SK-N-SH treated with all-trans-retinoic acid at 6 μM for 48 hours (cell line): ENCODE results near the gene ING1.

Experiments used
- ATAC-seq: fragments of 200-7000 bp; cut with Tn5 transposase; 3 replicates; pipeline ENCODE4 v1.9.1; 2020; ENCODE audit warnings: mild to moderate bottlenecking, moderate library complexity
- ARNTL ChIP-seq: fragments of 450-650 bp; formaldehyde crosslinking; IDR thresholded peaks from 2 replicates; pipeline ENCODE4 v1.5.0; 2020; ENCODE audit warnings: low read depth, mild to moderate bottlenecking, moderate library complexity, borderline replicate concordance
- BACH2 ChIP-seq: fragments of 250-450 bp; sonication (Bioruptor Pico); IDR thresholded peaks from 2 replicates; pipeline ENCODE4 v1.9.0; 2021; ENCODE audit warnings: mild to moderate bottlenecking, borderline replicate concordance
- CREB5 ChIP-seq: fragments of 250-450 bp; sonication (Bioruptor Pico); IDR thresholded peaks from 2 replicates; pipeline ENCODE4 v1.5.1; 2020; ENCODE audit warnings: low read depth, mild to moderate bottlenecking, moderate library complexity
- CSDC2 ChIP-seq: fragments of 250-450 bp; sonication (Bioruptor Pico); IDR thresholded peaks from 2 replicates; pipeline ENCODE4 v1.5.0; 2020; ENCODE audit warnings: mild to moderate bottlenecking, moderate library complexity
- CSRNP3 ChIP-seq: fragments of 250-450 bp; sonication (Bioruptor Pico); IDR thresholded peaks from 2 replicates; pipeline ENCODE4 v1.5.1; 2021; ENCODE audit warnings: mild to moderate bottlenecking, moderate library complexity
- ESRRG ChIP-seq: fragments of 250-450 bp; sonication (Bioruptor Pico); IDR thresholded peaks from 2 replicates; pipeline ENCODE4 v1.6.1; 2021; ENCODE audit warnings: mild to moderate bottlenecking
- ISL1 ChIP-seq: fragments of 250-450 bp; sonication (Bioruptor Pico); IDR thresholded peaks from 2 replicates; pipeline ENCODE4 v2.1.2; 2022; ENCODE audit warnings: mild to moderate bottlenecking, moderate library complexity
- OSR1 ChIP-seq: fragments of 250-450 bp; sonication (Bioruptor Pico); IDR thresholded peaks from 2 replicates; pipeline ENCODE4 v1.8.0; 2022; ENCODE audit warnings: moderate library complexity, mild to moderate bottlenecking, inconsistent platforms
- PATZ1 ChIP-seq: fragments of 250-450 bp; sonication (Bioruptor Pico); IDR thresholded peaks from 2 replicates; pipeline ENCODE4 v1.8.0; 2020; ENCODE audit warnings: mild to moderate bottlenecking, moderate library complexity, borderline replicate concordance
- POU6F1 ChIP-seq: fragments of 250-450 bp; sonication (Bioruptor Pico); IDR thresholded peaks from 2 replicates; pipeline ENCODE4 v1.8.0; 2021; ENCODE audit warnings: low read depth, mild to moderate bottlenecking, moderate library complexity, borderline replicate concordance
- PPARA ChIP-seq: fragments of 250-450 bp; sonication (Bioruptor Pico); IDR thresholded peaks from 2 replicates; pipeline ENCODE4 v1.5.0; 2020; ENCODE audit warnings: mild to moderate bottlenecking, borderline replicate concordance
- RARB ChIP-seq: fragments of 250-450 bp; sonication (Bioruptor Pico); IDR thresholded peaks from 2 replicates; pipeline ENCODE4 v1.8.0; 2021; ENCODE audit warnings: mild to moderate bottlenecking, moderate library complexity
- TCF4 ChIP-seq: fragments of 250-450 bp; sonication (Bioruptor Pico); IDR thresholded peaks from 2 replicates; pipeline ENCODE4 v1.8.0; 2021; ENCODE audit warnings: mild to moderate bottlenecking, moderate library complexity, borderline replicate concordance
- TOX ChIP-seq: fragments of 250-450 bp; sonication (Bioruptor Pico); IDR thresholded peaks from 2 replicates; pipeline ENCODE4 v1.8.0; 2021; ENCODE audit warnings: mild to moderate bottlenecking, moderate library complexity, borderline replicate concordance
- TSHZ2 ChIP-seq: fragments of 250-450 bp; sonication (Bioruptor Pico); IDR thresholded peaks from 2 replicates; pipeline ENCODE4 v1.5.0; 2020; ENCODE audit warnings: mild to moderate bottlenecking, moderate library complexity
- ZC3H10 ChIP-seq: fragments of 250-450 bp; sonication (Bioruptor Pico); IDR thresholded peaks from 2 replicates; pipeline ENCODE4 v1.5.1; 2021; ENCODE audit warnings: mild to moderate bottlenecking, moderate library complexity
- ZFP3 ChIP-seq: fragments of 250-450 bp; sonication (Bioruptor Pico); IDR thresholded peaks from 2 replicates; pipeline ENCODE4 v1.5.0; 2020; ENCODE audit warnings: mild to moderate bottlenecking, moderate library complexity
- ZFP30 ChIP-seq: fragments of 450-650 bp; formaldehyde crosslinking; IDR thresholded peaks from 2 replicates; pipeline ENCODE4 v1.5.0; 2022; ENCODE audit warnings: mild to moderate bottlenecking, moderate library complexity
- ZNF565 ChIP-seq: fragments of 450-650 bp; formaldehyde crosslinking; conservative IDR thresholded peaks from 2 replicates; pipeline ENCODE4 v1.5.0; 2020; ENCODE audit warnings: low read depth, mild to moderate bottlenecking, moderate library complexity
- ZNF70 ChIP-seq: fragments of 450-650 bp; formaldehyde crosslinking; IDR thresholded peaks from 2 replicates; pipeline ENCODE4 v1.5.0; 2020; ENCODE audit warnings: mild to moderate bottlenecking, moderate library complexity
- ZNF8 ChIP-seq: fragments of 450-650 bp; formaldehyde crosslinking; IDR thresholded peaks from 2 replicates; pipeline ENCODE4 v1.5.0; 2020; ENCODE audit warnings: mild to moderate bottlenecking, moderate library complexity

ING1 gene

GRCh38 chr13:110715395-110716246 lies 2.1 kb downstream of the ING1 start:
- no peak for TF ChIP-seq CREB5 (CRISPR knock-in tag)
- no peak for TF ChIP-seq ZFP3 (CRISPR knock-in tag)
- no peak for TF ChIP-seq RARB (CRISPR knock-in tag)
- TF ChIP-seq ZFP30 (CRISPR knock-in tag), result no peak
- TF ChIP-seq TCF4 (CRISPR knock-in tag), result no peak
- TF ChIP-seq ISL1 (CRISPR knock-in tag), result no peak
- no peak for TF ChIP-seq OSR1
- TF ChIP-seq ZNF565, result no peak
- TF ChIP-seq ARNTL (CRISPR knock-in tag), result no peak
- TF ChIP-seq ZNF8 (CRISPR knock-in tag), result no peak
- TF ChIP-seq ZC3H10 (CRISPR knock-in tag), result no peak
- no peak for TF ChIP-seq POU6F1
- no peak for TF ChIP-seq CSDC2 (CRISPR knock-in tag)
- TF ChIP-seq TOX (CRISPR knock-in tag), result no peak
- peak; percentile 81 for ATAC-seq

GRCh38 chr13:110716247-110716515 lies 2.7 kb downstream of the ING1 start:
- no peak for ATAC-seq
- no peak for TF ChIP-seq TOX (CRISPR knock-in tag)
- no peak for TF ChIP-seq RARB (CRISPR knock-in tag)
- no peak for TF ChIP-seq POU6F1
- TF ChIP-seq ZFP3 (CRISPR knock-in tag), result no peak
- TF ChIP-seq TCF4 (CRISPR knock-in tag), result no peak
- no peak for TF ChIP-seq ZFP30 (CRISPR knock-in tag)
- no peak for TF ChIP-seq CSRNP3
- no peak for TF ChIP-seq TSHZ2 (CRISPR knock-in tag)
- TF ChIP-seq CREB5 (CRISPR knock-in tag), result no peak
- TF ChIP-seq PPARA (CRISPR knock-in tag), result no peak
- no peak for TF ChIP-seq ISL1 (CRISPR knock-in tag)
- TF ChIP-seq PATZ1 (CRISPR knock-in tag), result no peak
- TF ChIP-seq BACH2 (CRISPR knock-in tag), result no peak
- no peak for TF ChIP-seq ZNF70 (CRISPR knock-in tag)
- no peak for TF ChIP-seq CSDC2 (CRISPR knock-in tag)
- no peak for TF ChIP-seq OSR1
- no peak for TF ChIP-seq ZNF8 (CRISPR knock-in tag)
- no peak for TF ChIP-seq ARNTL (CRISPR knock-in tag)
- TF ChIP-seq ESRRG, result no peak
